Right renal pelvis (tissue), 4 donors: ENCODE results near the gene ZNF227. TPM values are rescaled to one million over a fixed set of nuclear protein-coding genes. Genes with fewer than 3 reads are reported as not detected.
"Not testable (repeated sequence)": the region's sequence is repeated elsewhere in the genome, so short reads cannot be mapped to it uniquely, and the experiment has no call there.

Source experiments
- DNase-seq, 4 donors: peaks; one replicate each; pipeline ENCODE4 v3.0.0-alpha.2; 2013; ENCODE audit warnings: low read depth in 4 of 4, low spot score in 3 of 4, missing footprints in 1 of 4
- polyA plus RNA-seq, 4 donors: library from polyadenylated mRNA; unstranded; fragments of 120-200 nt; gene quantifications; one replicate each; pipeline ENCODE4 v1.2.1, GENCODE V29; 2013; ENCODE audit not compliant: insufficient read length in 4 of 4

ZNF227 gene
- polyA plus RNA-seq, 4 donors, result 24.4 to 30.1 (median 28.9) TPM

DNA sequence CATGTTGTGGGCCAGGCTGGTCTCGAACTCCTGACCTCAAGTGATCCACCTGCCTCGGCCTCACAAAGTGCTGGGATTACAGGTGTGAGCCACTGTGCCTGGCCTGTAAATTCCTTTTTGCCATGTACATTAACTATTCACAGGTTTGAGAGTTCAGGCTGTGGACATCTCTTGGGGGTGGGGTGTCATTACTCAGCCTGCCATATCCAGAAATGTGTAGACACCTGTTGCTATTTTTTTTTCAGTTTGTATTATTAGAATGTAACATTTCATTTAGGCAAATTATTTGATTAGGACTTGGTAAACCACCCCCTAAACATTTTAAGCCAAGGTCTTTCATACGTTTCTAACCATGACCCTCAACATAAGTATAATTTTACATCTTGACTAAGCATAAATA is 20.5 kb downstream of the ZNF227 start:
- DNase-seq, result no peak

- no peak for DNase-seq
Measured at GRCh38 chr19:44236384-44236783, 24.1 kb downstream of the ZNF227 start.

- DNase-seq, result not testable (repeated sequence)
Measured at GRCh38 chr19:44252332-44252731, 40.0 kb downstream of the ZNF227 start.

DNA sequence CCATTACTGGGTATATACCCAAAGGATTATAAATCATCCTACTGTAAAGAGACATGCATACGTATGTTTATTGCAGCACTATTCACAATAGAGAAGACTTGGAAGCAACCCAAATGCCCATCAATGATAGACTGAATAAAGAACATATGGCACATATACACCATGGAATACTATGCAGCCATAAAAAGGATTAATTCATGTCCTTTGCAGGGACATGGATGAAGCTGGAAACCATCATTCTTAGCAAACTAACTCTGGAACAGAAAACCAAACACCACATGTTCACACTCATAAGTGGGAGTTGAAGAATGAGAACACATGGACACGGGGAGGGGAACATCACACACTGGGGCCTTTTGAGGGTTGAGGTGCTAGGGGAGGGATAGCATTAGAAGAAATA is 41.1 kb downstream of the ZNF227 start:
- not testable (repeated sequence) for DNase-seq

DNA sequence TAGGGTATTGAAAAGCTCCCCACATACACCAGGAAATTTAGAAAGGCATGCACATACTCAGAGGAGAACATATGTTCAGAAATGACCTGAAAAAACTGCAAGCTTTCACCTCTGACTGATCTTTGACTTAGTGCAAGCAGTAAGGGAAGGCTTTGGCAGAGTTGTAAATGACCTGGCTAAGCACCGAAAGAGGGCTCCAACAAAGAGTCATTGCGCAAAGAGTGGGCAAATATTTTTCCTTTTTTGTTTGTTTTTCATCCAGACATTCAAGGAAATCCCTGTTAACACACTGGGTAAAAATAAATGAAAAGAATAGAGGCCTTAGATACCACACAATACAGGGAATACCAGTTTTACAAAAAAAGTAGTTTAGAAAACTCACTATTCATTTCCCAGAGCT is 42.2 kb downstream of the ZNF227 start:
- no peak for DNase-seq

DNA sequence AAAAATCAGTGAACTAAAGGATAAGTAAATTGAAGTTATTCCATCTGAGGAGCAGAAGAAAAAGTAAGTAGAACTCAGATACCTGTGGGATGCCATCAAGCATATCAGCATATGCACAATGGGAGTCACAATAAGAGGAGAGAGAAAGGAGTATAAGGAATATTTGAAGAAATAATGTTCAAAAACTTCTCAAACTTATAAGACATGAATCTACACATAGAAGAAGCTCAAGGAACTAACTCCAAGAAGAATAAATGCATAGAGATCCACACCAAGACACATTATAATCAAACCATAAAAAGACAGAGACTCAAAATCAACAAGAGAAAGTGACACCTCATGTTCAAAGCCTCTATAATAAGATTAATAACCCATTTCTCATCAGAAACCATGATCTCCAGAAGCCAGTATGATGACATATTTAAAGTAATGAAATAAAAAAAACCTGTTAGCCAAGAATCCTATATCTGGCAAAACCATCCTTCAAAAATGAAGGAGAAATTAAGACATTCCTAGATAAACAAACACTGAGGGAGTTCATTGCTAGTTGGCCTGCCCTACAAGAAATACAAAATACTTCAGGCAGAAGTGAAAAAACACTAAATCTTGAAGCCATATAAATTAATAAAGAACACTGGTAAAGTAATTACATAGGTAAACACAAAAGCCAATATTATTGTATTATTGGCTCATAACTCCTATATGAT is 43.5 kb downstream of the ZNF227 start:
- no peak for DNase-seq

DNA sequence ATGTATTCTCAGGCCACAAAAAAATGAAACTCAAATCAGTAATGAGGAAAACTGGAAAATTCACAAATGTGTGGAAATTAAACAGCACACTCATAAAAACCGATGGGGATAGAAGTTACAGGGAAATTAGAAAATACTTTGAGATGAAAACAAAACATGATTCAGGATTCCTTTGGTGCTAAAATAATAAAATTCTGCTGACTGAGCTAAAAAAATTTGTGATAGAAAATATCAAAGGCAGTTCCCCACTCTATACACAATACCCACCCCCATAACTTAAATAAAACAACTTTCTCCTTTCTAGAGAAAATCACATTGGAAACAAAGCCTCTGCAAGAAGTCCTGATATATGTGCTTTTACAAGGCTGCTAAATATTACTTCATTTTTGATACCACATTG is 45.8 kb downstream of the ZNF227 start:
- DNase-seq, result no peak

DNA sequence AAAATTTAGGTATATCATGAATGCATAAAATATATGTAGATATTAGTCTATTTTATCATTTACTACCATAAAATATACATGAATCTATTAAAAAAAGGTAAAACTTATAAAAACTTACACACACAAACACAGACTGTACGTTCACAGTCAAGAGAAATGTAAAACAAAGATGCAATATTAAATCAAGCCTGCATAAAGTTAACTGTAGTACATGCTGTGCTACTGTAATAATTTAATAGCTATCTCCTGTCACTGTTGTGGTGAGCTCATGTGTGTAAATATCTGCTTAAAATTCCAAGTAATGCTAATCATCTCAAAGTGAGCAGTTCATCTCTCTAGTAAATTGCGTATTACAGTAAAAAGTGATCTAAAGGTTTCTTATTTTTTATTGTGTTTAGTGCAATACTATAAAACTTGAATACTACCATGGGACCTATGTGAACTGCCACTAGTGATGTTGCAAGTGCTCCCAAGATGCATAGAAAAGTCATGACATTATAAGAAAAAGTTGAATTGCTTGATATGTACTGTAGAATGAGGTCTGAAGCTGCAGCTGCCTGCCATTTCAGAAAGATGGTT is 46.6 kb downstream of the ZNF227 start:
- no peak for DNase-seq

- DNase-seq, result no peak
Measured at GRCh38 chr19:44260343-44260681, 48.0 kb downstream of the ZNF227 start.

- no peak for DNase-seq
Measured at GRCh38 chr19:44260695-44261446, 48.5 kb downstream of the ZNF227 start.

DNA sequence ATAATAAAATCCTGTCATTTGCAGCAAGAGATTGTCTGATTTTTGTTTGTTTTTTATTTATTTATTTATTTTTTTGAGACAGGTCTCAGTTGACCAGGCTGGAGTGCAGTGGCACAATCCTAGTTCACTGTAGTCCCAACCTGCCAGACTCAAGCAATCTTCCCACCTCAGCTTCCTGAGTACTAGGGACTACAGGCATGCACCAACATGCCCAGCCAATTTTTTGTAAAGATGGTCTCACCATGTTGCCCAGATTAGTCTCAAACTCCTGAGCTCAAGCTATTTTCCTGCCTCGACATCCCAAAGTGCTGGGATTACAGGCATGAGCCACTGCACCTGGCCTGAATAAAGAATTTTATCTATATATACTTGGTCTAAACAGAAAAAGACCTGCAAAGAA is 65.0 kb downstream of the ZNF227 start:
- DNase-seq, result no peak

DNA sequence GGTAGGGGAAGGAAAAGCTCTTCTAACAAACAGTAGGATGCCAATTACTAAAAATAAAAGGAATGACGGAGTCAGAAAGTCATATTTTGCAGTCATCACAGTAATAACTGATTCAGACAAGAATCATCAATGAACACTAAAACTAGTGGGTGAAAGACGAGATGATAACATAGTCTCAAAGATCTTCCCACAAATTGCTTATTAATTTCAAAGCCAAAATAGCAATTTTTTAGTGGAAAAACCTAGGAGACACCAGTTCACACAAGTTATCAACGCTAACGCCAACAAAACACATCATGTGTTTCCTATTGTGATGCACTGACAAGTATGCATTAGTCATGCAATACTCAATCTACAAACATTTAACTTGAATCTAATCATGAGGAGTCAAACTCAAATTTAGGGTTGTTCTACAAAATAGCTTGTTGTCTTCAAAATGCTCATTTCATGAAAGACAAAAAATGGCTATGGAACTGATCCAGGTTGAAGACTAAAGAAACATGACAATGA is 65.9 kb downstream of the ZNF227 start:
- no peak for DNase-seq

DNA sequence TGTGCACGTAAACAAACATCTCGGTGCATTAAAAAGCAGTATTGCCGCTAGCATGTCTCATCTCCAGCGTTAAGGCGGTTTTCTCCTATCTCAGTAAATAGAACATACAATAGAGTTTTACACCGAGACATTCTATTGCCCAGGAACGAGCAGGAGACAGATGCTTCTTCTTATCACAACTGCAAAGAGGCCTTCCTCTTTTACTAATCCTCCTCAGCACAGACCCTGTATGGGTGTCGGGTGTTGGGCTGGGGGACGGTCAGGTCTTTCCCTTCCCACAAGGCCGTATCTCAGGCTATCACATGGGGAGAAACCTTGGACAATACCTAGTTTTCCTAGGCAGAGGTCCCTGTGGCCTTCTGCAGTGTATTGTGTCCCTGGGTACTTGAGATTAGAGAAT is 68.6 kb downstream of the ZNF227 start:
- DNase-seq, result no peak

DNA sequence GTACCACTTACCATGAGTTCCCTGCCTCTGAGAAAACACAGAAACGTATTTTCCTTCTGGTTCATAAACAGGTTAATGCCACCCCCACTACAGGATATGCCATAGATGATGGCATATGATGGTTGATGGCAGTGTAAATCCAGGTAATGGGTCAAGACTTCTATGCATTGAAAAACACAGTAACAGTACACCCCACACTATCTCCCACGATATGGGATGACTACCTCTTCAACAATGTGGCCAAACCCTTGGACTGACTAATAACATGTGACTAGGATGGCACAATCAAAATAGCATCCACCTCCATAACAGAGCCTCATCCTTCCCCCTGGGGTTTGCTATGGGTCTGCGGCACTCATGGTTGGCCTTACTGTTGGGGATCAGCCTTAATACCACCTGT is 70.5 kb downstream of the ZNF227 start:
- no peak for DNase-seq

DNA sequence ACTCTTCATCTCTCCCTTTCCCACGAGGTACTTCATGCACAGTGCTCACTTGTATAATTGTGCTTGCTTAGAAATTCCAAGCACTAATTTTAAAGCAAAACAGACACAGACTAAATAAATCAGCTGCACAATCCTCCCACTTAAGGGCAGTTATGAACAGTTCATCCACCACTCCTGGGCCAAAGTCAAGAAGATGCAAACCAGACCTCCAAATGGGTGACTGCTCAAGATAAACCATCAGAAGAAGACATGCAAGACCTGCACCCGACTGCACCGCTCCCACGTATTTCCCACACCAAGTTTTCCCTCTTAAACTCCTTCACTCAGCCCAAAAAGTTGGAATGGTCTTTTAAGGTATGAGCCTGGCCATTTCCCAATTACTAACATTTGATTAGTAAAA is 72.6 kb downstream of the ZNF227 start:
- no peak for DNase-seq

Other genes starting within 250 kb of the ZNF227 start
- 10 to 100 TPM; 12.3 to 17.4 (median 15.6) TPM for gene ZNF155, start 228.3 kb upstream of the ZNF227 start, polyA plus RNA-seq
- gene ZNF230, start 209.6 kb upstream of the ZNF227 start, polyA plus RNA-seq, result 1 to 10 TPM; 5.1 to 8.0 (median 7.3) TPM
- gene ZNF222, start 187.2 kb upstream of the ZNF227 start, polyA plus RNA-seq, result 10 to 100 TPM in 2 of 4 donors, 1 to 10 TPM in 2; 8.4 to 12.3 (median 10.1) TPM
- gene ZNF223, start 160.5 kb upstream of the ZNF227 start, polyA plus RNA-seq, result 10 to 100 TPM; 10.2 to 15.1 (median 12.9) TPM
- 1 to 10 TPM; 3.5 to 4.9 (median 3.6) TPM for gene ZNF284, start 140.4 kb upstream of the ZNF227 start, polyA plus RNA-seq
- gene ZNF224, start 118.2 kb upstream of the ZNF227 start, polyA plus RNA-seq, result 10 to 100 TPM; 23.4 to 37.9 (median 27.1) TPM
- 10 to 100 TPM in 3 of 4 donors, 1 to 10 TPM in 1; 7.7 to 12.0 (median 10.1) TPM for gene ZNF225, start 99.1 kb upstream of the ZNF227 start, polyA plus RNA-seq
- gene ZNF234, start 71.0 kb upstream of the ZNF227 start, polyA plus RNA-seq, result 10 to 100 TPM; 10.1 to 16.5 (median 12.3) TPM
- gene ZNF226, start 47.4 kb upstream of the ZNF227 start, polyA plus RNA-seq, result 10 to 100 TPM; 21.3 to 32.1 (median 28.7) TPM
- 1 to 10 TPM; 5.0 to 7.5 (median 6.7) TPM for gene ZNF233, start 47.4 kb downstream of the ZNF227 start, polyA plus RNA-seq
- 10 to 100 TPM in 3 of 4 donors, 1 to 10 TPM in 1; 8.3 to 12.2 (median 10.2) TPM for gene ZNF235, start 92.5 kb downstream of the ZNF227 start, polyA plus RNA-seq
- 10 to 100 TPM; 12.3 to 15.1 (median 14.3) TPM for gene ZNF112, start 144.1 kb downstream of the ZNF227 start, polyA plus RNA-seq
- gene ZNF285, start 189.1 kb downstream of the ZNF227 start, polyA plus RNA-seq, result 10 to 100 TPM in 3 of 4 donors, 1 to 10 TPM in 1; 9.6 to 12.5 (median 11.6) TPM
- 10 to 100 TPM; 13.2 to 17.7 (median 14.9) TPM for gene ZNF229, start 235.9 kb downstream of the ZNF227 start, polyA plus RNA-seq